Astrocyte of the cerebellum (primary cell): Measurements from ENCODE around the gene MED25.

Experiments used
- DNase-seq: peaks from one replicate; pipeline ENCODE4 v3.0.0-alpha.2; 2011; ENCODE audit warnings: low read depth
- H3K4me3 ChIP-seq: 2 replicates; pipeline ENCODE4 v1.5.1; 2011; ENCODE audit warnings: mild to moderate bottlenecking, low read depth, low read length, moderate library complexity
- CTCF ChIP-seq: IDR thresholded peaks from 2 replicates; pipeline ENCODE4 v1.5.1; 2012; ENCODE audit warnings: low read length, low read depth, moderate library complexity, mild to moderate bottlenecking; ENCODE audit errors: missing control alignments
- in situ Hi-C: cut with HindIII; loops from 2 replicates; pipeline ENCODE4 v1.10.0; 2017; ENCODE audit warnings: low sequenced_read_pairs

Gene MED25

GRCh38 chr19:49837425-49837824 is 19.3 kb downstream of the MED25 start:
- H3K4me3 ChIP-seq, result no peak overlapping the region
- no peak for TF ChIP-seq CTCF
- no peak for DNase-seq
- in situ Hi-C loops, result no loop called here

GRCh38 chr19:49838885-49839588 is 20.9 kb downstream of the MED25 start:
- H3K4me3 ChIP-seq, result no peak overlapping the region
- TF ChIP-seq CTCF, result no peak
- in situ Hi-C loops, result no loop called here
- no peak for DNase-seq

GRCh38 chr19:49839713-49840112 is 21.6 kb downstream of the MED25 start:
- TF ChIP-seq CTCF, result no peak
- in situ Hi-C loops, result no loop called here
- no peak overlapping the region for H3K4me3 ChIP-seq
- DNase-seq, result no peak

GRCh38 chr19:49840321-49840720 is 22.2 kb downstream of the MED25 start:
- no peak overlapping the region for H3K4me3 ChIP-seq
- TF ChIP-seq CTCF, result no peak
- in situ Hi-C loops, result no loop called here
- DNase-seq, result no peak

- no peak for DNase-seq
- no peak for TF ChIP-seq CTCF
- in situ Hi-C loops, result no loop called here
- no peak overlapping the region for H3K4me3 ChIP-seq
Observed at GRCh38 chr19:49840736-49841249, 22.7 kb downstream of the MED25 start.

- in situ Hi-C loops, result no loop called here
- TF ChIP-seq CTCF, result no peak
- DNase-seq, result no peak
- no peak overlapping the region for H3K4me3 ChIP-seq
Observed at GRCh38 chr19:49843265-49843664, 25.2 kb downstream of the MED25 start.
